Measurements from ENCODE around the gene NFATC2.

GRCh38 chr20:51362254-51362653 is 180.3 kb downstream of the NFATC2 start:
- TF ChIP-seq CTCF (IDR thresholded peaks at IDR 0.05 in 2 of 3, conservative IDR thresholded peaks at IDR 0.05 in 1 of 3; ENCODE audit: borderline replicate concordance in 1 of 3, insufficient read depth in 1 of 3, low read depth in 2 of 3, low read length in 2 of 3), result no peak
- no peak for TF ChIP-seq POLR2A (IDR thresholded peaks at IDR 0.05; ENCODE audit: borderline replicate concordance, extremely low read depth, insufficient read depth, insufficient read length)
- no peak for TF ChIP-seq RAD21 (IDR thresholded peaks at IDR 0.05; ENCODE audit: low read depth)
- no peak for TF ChIP-seq ZBTB33 (IDR thresholded peaks at IDR 0.05; ENCODE audit: extremely low read depth, insufficient replicate concordance, low read length)
- TF ChIP-seq EZH2 (IDR thresholded peaks at IDR 0.05), result no peak
- TF ChIP-seq EGR1 (IDR thresholded peaks at IDR 0.05; ENCODE audit: low read depth), result no peak
- TF ChIP-seq POLR2AphosphoS5 (IDR thresholded peaks at IDR 0.05; ENCODE audit: low read depth, low read length), result no peak
- TF ChIP-seq ZFX (IDR thresholded peaks at IDR 0.05), result no peak
- TF ChIP-seq REST (IDR thresholded peaks at IDR 0.05; ENCODE audit: low read depth), result no peak
- no peak for TF ChIP-seq EZH2phosphoT487 (IDR thresholded peaks at IDR 0.05; ENCODE audit: borderline replicate concordance)
- no peak for TF ChIP-seq FOSL1 (IDR thresholded peaks at IDR 0.05; ENCODE audit: low read depth)

Measured in HCT116 (cell line).